Fibroblast of the aortic adventitia (primary cell): Measurements from ENCODE around the gene ABHD2. TPM values are rescaled to one million over a fixed set of nuclear protein-coding genes. Genes with fewer than 3 reads are reported as not detected.

Experiments
- DNase-seq: peaks from one replicate; pipeline ENCODE4 v3.0.0-alpha.2; 2010; ENCODE audit warnings: low read depth
- H3K4me3 ChIP-seq: 2 replicates; pipeline ENCODE4 v1.5.1; 2011; ENCODE audit warnings: low read depth, mild to moderate bottlenecking, control low read depth, low read length, moderate library complexity
- total RNA-seq: library from RNA; depleted of rRNA; stranded (reverse); fragments of >200 nt; gene quantifications from 2 replicates; pipeline ENCODE4 v1.2.3, GENCODE V29; 2012; ENCODE audit warnings: low replicate concordance
- TF ChIP-seq, protein P1 (sequence below): IDR thresholded peaks from 2 replicates; pipeline ENCODE4 v1.5.1; 2011; ENCODE audit warnings: mild to moderate bottlenecking, low read length, control low read depth, inconsistent platforms; ENCODE audit not compliant: insufficient read depth

The ABHD2 gene
- total RNA-seq, 1 donor = 100 TPM

DNA sequence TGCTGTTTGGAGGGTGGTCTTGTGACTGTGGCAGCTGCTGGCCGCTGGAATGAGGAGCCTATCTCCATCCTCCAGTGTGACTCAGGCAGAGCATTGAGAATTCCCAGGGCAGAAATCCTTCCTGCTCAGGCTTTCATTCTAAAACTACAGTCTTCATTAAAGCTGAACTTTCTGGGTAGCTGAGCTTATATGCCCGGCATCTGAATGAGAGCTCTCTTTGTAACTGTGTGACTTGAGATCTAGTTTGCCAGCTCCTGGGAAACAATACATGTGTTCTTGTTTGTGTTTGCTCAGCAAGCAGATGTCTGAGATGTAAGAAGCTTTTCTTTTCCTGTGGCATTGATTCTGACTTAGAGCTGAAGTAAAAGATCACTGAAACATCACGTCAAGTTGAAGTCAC, 110.7 kb downstream of the ABHD2 start:
- no peak for DNase-seq
- TF ChIP-seq, protein P1, sequence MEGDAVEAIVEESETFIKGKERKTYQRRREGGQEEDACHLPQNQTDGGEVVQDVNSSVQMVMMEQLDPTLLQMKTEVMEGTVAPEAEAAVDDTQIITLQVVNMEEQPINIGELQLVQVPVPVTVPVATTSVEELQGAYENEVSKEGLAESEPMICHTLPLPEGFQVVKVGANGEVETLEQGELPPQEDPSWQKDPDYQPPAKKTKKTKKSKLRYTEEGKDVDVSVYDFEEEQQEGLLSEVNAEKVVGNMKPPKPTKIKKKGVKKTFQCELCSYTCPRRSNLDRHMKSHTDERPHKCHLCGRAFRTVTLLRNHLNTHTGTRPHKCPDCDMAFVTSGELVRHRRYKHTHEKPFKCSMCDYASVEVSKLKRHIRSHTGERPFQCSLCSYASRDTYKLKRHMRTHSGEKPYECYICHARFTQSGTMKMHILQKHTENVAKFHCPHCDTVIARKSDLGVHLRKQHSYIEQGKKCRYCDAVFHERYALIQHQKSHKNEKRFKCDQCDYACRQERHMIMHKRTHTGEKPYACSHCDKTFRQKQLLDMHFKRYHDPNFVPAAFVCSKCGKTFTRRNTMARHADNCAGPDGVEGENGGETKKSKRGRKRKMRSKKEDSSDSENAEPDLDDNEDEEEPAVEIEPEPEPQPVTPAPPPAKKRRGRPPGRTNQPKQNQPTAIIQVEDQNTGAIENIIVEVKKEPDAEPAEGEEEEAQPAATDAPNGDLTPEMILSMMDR = no peak
- no peak overlapping the region for H3K4me3 ChIP-seq

DNA sequence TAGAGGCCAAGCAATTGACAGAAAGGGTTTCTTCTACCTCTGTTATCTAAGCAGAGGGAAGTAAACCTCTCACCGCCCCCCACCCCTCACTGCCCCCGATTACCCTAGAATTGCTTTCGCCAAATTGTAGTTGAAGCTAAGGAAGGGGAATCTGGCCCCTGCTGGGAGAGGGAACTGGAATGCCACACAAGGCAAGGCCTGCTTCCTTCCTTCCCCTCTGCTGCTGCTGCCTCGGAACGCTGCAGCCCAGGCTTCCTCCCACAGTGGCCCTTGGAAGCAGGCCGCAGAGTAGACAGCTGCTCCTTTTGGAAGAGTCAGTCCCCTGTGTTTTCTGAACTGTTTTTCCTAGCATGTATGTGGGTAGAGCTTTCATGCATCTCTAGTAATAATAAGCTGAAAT, 111.5 kb downstream of the ABHD2 start:
- no peak for DNase-seq
- TF ChIP-seq, protein P1 = no peak
- H3K4me3 ChIP-seq = no peak overlapping the region

DNA sequence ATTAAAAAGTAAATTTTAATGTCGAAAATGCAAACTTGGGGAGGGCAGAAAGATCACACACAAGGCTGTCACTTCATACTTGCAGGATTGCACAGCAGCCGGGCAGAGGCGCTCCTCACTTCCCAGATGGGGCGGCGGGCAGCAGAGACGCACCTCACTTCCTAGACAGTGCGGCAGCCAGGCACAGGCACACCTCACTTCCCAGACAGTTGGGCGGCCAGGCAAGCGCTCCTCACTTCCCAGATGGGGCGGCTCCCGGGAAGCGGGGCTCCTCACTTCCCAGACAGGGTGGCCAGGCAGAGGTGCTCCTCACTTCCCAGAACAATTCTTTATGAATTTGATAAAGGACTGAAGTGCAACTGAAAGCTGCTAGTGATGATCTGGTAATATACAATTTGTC, 111.9 kb downstream of the ABHD2 start:
- TF ChIP-seq, protein P1 = no peak
- DNase-seq = no peak

DNA sequence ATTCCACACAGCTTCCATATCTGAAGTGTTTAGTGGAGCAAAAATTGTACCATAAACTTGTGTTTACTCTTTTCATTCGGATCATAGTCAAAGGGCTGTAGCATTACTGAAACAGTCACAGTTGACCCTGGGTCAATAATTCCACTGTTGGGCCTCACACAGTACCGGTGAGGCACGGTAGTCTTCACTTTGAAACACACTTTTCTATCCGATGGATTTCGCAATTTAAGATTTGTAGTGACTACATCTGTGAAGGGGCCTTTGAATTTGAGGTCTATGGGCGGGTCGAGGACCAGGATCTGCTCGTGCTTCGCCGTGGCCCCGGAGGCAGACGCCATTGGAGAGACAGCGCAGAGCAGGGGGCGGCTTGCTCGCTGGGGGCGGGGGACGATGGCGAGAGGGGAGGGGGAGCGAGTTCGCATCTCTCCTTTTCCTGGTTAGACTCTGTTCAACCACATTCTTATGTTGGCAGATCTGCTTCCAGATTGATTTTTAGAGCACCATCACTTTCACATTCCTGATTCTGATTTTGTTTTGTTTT, 113.3 kb downstream of the ABHD2 start:
- no peak for DNase-seq
- H3K4me3 ChIP-seq = no peak overlapping the region
- TF ChIP-seq, protein P1 = no peak

More for the DNA sequence above, 111.9 kb downstream of the ABHD2 start:
- H3K4me3 ChIP-seq = no peak overlapping the region

DNA sequence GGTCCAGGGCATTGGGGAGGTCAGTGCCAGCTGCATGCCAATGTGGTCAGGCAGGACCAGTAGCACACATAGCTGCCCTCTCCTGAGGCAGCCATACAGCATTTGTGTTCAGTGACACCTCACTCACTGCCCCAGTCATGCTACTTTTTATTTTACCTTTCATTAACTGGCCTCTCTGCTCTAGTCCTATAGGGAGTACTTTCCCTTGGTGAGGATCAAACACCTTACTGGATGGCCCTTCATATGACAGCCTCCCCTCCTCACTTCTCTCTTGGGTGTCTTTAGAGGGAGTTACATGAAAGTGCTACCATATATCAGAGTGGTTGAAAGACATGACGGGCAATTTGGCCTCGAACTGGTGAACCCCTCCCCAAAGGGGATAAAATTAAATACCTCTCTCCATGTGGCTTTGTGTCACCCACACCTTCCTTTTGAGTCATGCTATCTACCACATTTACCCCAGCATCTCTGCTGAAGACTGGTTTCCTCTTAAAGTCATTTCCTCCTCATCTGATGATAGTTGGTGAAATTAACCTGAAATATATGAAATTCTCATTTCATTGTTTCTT, 115.5 kb downstream of the ABHD2 start:
- TF ChIP-seq, protein P1 = no peak
- no peak for DNase-seq
- no peak overlapping the region for H3K4me3 ChIP-seq

DNA sequence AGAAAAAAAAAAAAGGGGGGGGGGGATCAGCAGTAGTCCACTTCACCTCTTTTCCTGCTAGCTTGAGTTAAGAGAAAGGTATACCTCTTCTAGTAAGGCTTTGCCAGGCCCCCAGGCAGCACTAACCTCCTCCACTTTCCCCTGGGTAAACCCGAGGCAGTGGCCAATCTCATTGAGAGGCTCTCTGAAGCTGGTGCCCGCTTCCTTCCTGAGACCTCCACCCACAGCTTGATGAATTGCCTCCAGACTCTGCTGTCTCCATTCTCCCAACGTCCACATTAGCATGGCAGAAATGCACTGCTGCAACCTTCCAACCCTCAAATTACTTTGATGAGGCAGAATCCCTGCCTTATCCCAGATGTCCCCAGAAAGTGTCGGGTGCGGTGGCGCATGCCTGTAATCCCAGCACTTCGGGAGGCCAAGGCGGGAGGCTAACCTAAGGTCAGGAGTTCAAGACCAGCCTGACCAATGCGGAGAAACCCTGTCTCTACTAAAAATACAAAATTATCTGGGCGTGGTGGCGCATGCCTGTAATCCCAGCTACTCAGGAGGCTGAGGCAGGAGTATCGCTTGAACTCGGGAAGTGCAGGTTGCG, 117.8 kb downstream of the ABHD2 start:
- H3K4me3 ChIP-seq = no peak overlapping the region
- TF ChIP-seq, protein P1 = no peak
- no peak for DNase-seq

DNA sequence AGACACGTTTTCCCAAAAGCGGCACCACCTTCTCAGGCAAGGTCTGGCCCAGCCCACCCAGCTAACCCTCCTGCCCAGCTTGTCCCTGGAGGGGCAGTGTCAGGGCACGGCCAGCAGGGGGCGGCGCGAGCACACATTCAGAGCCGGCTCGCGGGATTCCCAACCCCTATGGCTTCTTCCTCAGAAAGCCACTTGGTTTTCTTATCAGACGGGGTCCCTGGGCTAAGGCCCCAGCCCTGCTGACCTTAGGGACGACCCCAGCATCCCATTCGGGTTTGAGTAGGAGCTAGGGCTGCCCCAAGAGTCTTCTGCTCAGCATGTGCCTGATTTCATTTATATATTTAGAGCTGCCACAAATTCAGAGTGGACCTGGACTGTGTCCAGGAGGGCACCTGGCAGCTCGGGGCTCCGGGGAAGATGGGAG, 118.7 kb downstream of the ABHD2 start:
- TF ChIP-seq, protein P1 = peak; percentile 99
- DNase-seq = peak; percentile 66
- H3K4me3 ChIP-seq = peak overlapping the region; percentile 45
